ENCODE measurements around the gene NEAT1.

The NEAT1 gene

DNA sequence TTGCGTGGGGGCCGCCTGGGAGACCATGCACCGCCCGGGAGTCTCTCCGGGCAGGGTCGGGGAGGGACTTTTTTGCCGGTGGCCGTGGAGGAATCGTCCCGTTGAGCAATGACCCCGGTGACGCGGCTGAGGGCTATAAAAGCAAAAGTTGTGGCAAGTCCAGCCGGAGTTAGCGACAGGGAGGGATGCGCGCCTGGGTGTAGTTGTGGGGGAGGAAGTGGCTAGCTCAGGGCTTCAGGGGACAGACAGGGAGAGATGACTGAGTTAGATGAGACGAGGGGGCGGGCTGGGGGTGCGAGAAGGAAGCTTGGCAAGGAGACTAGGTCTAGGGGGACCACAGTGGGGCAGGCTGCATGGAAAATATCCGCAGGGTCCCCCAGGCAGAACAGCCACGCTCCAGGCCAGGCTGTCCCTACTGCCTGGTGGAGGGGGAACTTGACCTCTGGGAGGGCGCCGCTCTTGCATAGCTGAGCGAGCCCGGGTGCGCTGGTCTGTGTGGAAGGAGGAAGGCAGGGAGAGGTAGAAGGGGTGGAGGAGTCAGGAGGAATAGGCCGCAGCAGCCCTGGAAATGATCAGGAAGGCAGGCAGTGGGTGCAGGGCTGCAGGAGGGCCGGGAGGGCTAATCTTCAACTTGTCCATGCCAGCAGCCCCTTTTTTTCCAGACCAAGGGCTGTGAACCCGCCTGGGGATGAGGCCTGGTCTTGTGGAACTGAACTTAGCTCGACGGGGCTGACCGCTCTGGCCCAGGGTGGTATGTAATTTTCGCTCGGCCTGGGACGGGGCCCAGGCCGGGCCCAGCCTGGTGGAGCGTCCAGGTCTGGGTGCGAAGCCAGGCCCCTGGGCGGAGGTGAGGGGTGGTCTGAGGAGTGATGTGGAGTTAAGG is at the start of gene NEAT1:
NEAT1 (plus strand) TSS at position 166 of the 883 bp plus-strand sequence.
- DNase-seq (ENCODE audit: low spot score) = peak; percentile 93

GRCh38 chr11:65373839-65374580 is 48.6 kb upstream of the NEAT1 start:
- DNase-seq (ENCODE audit: low spot score) = no peak

DNA sequence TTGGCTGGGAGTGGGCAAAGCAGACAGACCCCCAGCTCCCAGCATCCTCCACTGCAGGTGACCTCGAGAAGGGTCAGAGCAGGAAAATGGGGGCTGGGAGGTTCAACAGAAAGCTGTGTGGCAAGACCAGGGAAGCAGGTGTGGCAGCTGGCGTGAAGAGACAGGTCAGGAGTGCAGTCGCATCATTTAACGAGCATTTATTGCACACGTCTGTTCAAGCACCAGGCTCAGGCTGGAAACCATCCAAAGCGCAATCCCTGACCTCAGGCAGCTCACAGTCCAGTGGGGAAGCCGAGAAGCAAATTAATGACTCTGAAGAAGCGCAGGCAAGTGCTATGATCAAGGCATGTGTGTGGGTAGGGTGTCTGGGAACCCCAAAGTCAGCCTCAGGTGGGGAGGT is 47.6 kb upstream of the NEAT1 start:
- no peak for DNase-seq (ENCODE audit: low spot score)

DNA sequence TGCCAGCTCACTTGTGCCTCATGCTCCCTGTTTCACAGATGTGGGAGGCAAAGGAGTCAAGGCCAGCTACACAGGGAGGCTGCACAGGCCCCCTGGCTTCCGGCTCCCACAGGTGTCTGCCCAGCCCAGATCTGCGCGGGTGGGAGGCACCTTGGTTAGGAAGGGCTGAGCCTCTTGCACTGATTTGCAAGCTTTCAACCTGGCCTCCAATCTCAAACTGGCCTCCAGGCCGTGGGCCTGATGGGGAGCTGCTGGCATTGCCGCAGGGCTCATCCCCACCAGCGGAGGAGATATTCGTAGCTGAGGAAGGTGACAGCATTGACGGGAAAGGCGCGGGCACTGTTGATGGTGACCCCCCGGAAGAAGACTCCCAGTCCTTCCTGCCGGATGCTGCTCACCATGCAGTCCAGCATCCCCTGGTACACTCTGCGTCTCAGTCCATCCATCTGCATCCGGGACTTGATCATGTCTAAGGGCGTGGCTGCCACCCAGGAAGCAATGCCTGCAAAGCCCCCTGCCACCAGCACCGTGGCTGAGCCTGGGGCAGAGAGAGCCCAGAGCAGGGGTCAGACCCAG is 46.4 kb upstream of the NEAT1 start:
- DNase-seq (ENCODE audit: low spot score) = no peak

DNA sequence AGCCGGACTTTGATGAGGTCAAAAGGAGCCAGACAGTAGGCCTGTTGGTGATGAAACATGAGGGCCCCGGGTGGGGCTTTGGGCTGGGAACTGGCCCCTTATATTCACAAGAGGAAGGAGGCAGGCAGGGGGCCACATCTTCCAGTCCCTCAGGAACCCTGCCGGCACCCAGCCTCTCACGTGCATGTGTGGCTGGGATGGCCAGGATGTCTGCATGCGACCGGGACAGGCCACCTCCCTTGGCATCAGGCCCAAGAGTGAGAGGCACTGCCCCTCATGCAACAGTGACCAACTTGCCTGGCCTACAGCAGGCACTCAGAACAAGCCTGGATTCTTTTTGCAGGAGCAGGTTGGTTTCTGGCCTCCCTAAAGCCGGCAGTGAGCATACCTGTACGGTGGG is 45.6 kb upstream of the NEAT1 start:
- no peak for DNase-seq (ENCODE audit: low spot score)

GRCh38 chr11:65377777-65378176 is 44.8 kb upstream of the NEAT1 start:
- no peak for DNase-seq (ENCODE audit: low spot score)

- no peak for DNase-seq (ENCODE audit: low spot score)
Observed at GRCh38 chr11:65378208-65378927, 44.2 kb upstream of the NEAT1 start.

GRCh38 chr11:65378928-65379638 is 43.5 kb upstream of the NEAT1 start:
- DNase-seq (ENCODE audit: low spot score) = no peak

- DNase-seq (ENCODE audit: low spot score) = no peak
Observed at GRCh38 chr11:65379698-65380459, 42.7 kb upstream of the NEAT1 start.

DNA sequence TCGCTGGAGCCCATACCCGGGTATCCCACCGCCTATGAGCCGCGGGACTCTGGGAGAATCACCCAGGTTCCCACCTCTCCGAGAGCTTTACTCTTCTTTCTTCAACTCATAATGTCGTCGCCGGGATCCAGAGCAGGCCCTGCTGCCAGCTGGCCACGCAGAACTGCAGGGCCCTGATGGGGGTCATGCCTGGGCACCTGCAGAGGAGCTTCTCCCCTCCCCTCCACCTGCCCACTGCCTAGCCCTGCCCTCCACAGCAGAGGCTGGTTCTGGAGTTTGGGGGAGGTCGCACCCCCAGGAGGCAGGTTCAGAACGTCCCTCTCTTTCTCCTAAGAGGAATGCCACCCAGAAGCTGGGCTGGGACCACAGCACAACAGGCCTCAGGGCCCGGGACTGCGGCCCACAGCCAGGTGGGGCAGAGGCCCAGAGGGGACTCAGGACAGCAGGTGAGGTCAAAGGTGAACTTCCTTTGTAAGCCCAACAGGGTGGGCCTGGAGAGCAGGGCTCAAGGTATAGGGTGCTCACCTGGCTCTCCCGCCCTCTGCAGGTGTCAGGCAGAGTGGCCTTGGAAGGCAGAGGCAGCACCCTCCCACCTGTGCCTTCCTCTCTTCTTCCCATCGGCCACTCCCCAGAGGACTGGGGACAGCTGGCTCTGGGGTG is 42.0 kb upstream of the NEAT1 start:
- no peak for DNase-seq (ENCODE audit: low spot score)

DNA sequence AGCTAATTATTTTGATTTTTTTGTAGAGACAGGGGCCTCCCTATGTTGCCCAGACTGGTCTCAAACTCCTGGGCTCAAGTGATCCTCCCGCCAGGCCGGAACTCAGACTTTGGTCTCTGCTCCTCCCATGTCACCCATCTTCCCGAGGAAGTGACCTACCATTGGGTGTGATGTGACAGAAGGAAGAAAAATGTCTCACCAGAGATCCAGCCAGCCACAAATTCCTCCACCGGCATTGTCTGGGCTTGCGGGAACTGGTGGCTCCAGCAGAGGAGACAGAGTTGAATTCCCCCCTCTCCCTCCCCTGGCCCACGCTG is 40.9 kb upstream of the NEAT1 start:
- DNase-seq (ENCODE audit: low spot score) = no peak

GRCh38 chr11:65382033-65382803 is 40.4 kb upstream of the NEAT1 start, which contains the start of gene SLC25A45:
SLC25A45 (minus strand) TSS chr11:65382646; CDS start chr11:65381951, 695 bp downstream.
- DNase-seq (ENCODE audit: low spot score) = peak; percentile 96

DNA sequence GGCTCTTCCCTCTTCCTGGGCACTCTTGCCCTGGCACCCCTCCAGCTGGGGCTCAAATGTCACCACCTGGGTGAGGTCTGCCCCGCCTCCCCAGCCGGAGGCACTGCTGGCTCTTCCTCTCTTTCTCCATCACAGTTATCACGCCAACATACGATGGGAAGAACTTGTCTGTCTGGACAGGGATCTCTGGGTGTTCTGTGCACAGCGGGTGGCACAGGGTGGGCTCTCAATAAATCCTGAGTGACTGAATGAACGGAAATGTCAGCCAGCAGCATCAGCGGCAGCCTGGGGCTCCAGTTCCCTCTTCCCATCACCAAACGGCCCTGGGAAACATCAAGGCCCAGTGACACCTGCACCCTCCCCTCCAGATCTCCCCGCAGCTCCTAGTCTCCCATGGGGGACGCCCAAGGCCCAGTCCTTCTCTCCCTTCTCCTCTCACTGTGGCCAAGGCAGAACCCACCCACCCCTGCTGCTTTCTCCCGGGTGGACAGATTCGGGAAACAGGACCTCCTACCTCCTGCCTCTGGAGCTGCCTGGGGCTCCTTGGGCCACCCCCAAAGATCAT is 39.7 kb upstream of the NEAT1 start:
- no peak for DNase-seq (ENCODE audit: low spot score)

- no peak for DNase-seq (ENCODE audit: low spot score)
Observed at GRCh38 chr11:65383778-65384177, 38.8 kb upstream of the NEAT1 start.

GRCh38 chr11:65384301-65384889 is 38.2 kb upstream of the NEAT1 start:
- DNase-seq (ENCODE audit: low spot score) = peak; percentile 37

GRCh38 chr11:65386307-65387140 is 36.1 kb upstream of the NEAT1 start, which contains the start of gene FRMD8:
FRMD8 (plus strand) TSS chr11:65386637; CDS start chr11:65387037, 400 bp downstream.
- peak; percentile 88 for DNase-seq (ENCODE audit: low spot score)

GRCh38 chr11:65388731-65389130 is 33.9 kb upstream of the NEAT1 start:
- DNase-seq (ENCODE audit: low spot score) = no peak

Data from CD4-positive, alpha-beta T cell treated with Interleukin-6 at 100 ng/mL for 8 hours (primary cell).